Neural cell (in vitro differentiated cells): ENCODE measurements around the gene BLMH.

Experiments
- EP300 ChIP-seq: fragments of 450-650 bp; conservative IDR thresholded peaks from 2 replicates; pipeline ENCODE4 v1.6.1; 2014; ENCODE audit warnings: antibody characterized with exemption, mild to moderate bottlenecking, moderate library complexity; ENCODE audit not compliant: poor library complexity, severe bottlenecking
- EZH2 ChIP-seq: fragments of 200-600, 300-800 bp; shearing (Covaris generic), sonication (generic); IDR thresholded peaks from 2 replicates; pipeline ENCODE4 v1.6.1; 2014; ENCODE audit warnings: antibody characterized with exemption, low read length, borderline replicate concordance, mild to moderate bottlenecking; ENCODE audit not compliant: insufficient read depth, poor library complexity, severe bottlenecking
- POLR2AphosphoS5 ChIP-seq: IDR thresholded peaks from 2 replicates; pipeline ENCODE4 v1.6.1; 2012
- RAD21 ChIP-seq: fragments of 450-650 bp; conservative IDR thresholded peaks from 2 replicates; pipeline ENCODE4 v1.6.1; 2014; ENCODE audit warnings: antibody characterized with exemption, mild to moderate bottlenecking, moderate library complexity
- TAF1 ChIP-seq: IDR thresholded peaks from 2 replicates; pipeline ENCODE4 v1.6.1; 2012; ENCODE audit warnings: low read depth
- TF ChIP-seq, protein P1 (sequence below): fragments of 450-650 bp; IDR thresholded peaks from 2 replicates; pipeline ENCODE4 v1.5.1; 2014; ENCODE audit warnings: antibody characterized with exemption, mild to moderate bottlenecking, moderate library complexity; ENCODE audit not compliant: poor library complexity, severe bottlenecking
- TF ChIP-seq, protein P2 (sequence below): IDR thresholded peaks from 2 replicates; pipeline ENCODE4 v1.6.1; 2012; ENCODE audit warnings: borderline replicate concordance

DNA sequence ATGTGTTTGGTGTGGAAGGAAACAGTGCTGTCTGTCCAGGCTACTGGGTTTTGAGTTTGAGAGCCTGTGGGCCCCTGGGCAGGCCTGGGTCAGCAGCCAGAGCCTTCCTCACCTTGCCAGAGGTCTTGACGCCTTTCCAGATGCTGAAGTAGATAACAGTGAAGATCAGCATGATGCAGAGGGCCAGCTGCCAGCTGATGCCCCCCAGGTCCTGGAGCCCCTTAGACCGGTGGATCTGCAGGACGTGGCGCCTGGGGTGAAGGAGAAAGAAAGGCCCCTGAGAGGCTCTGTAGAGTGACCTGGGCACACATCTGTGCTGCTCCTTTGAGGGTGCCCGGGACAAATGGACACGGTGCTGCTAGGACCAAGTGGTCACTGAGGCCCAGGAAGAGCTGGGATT, 74.7 kb downstream of the BLMH start:
- TF ChIP-seq, protein P1, sequence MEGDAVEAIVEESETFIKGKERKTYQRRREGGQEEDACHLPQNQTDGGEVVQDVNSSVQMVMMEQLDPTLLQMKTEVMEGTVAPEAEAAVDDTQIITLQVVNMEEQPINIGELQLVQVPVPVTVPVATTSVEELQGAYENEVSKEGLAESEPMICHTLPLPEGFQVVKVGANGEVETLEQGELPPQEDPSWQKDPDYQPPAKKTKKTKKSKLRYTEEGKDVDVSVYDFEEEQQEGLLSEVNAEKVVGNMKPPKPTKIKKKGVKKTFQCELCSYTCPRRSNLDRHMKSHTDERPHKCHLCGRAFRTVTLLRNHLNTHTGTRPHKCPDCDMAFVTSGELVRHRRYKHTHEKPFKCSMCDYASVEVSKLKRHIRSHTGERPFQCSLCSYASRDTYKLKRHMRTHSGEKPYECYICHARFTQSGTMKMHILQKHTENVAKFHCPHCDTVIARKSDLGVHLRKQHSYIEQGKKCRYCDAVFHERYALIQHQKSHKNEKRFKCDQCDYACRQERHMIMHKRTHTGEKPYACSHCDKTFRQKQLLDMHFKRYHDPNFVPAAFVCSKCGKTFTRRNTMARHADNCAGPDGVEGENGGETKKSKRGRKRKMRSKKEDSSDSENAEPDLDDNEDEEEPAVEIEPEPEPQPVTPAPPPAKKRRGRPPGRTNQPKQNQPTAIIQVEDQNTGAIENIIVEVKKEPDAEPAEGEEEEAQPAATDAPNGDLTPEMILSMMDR = no peak
- TF ChIP-seq, protein P2, sequence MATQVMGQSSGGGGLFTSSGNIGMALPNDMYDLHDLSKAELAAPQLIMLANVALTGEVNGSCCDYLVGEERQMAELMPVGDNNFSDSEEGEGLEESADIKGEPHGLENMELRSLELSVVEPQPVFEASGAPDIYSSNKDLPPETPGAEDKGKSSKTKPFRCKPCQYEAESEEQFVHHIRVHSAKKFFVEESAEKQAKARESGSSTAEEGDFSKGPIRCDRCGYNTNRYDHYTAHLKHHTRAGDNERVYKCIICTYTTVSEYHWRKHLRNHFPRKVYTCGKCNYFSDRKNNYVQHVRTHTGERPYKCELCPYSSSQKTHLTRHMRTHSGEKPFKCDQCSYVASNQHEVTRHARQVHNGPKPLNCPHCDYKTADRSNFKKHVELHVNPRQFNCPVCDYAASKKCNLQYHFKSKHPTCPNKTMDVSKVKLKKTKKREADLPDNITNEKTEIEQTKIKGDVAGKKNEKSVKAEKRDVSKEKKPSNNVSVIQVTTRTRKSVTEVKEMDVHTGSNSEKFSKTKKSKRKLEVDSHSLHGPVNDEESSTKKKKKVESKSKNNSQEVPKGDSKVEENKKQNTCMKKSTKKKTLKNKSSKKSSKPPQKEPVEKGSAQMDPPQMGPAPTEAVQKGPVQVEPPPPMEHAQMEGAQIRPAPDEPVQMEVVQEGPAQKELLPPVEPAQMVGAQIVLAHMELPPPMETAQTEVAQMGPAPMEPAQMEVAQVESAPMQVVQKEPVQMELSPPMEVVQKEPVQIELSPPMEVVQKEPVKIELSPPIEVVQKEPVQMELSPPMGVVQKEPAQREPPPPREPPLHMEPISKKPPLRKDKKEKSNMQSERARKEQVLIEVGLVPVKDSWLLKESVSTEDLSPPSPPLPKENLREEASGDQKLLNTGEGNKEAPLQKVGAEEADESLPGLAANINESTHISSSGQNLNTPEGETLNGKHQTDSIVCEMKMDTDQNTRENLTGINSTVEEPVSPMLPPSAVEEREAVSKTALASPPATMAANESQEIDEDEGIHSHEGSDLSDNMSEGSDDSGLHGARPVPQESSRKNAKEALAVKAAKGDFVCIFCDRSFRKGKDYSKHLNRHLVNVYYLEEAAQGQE = no peak
- TF ChIP-seq TAF1 (no peak), EZH2 (no peak), POLR2AphosphoS5 (no peak), EP300 (no peak), RAD21 (no peak)
